Astrocyte of the spinal cord (primary cell): ENCODE results near the gene OAT.
"Not testable (repeated sequence)": the region's sequence is repeated elsewhere in the genome, so short reads cannot be mapped to it uniquely, and the experiment has no call there.

Source experiments
- DNase-seq: peaks from one replicate; pipeline ENCODE4 v3.0.0; 2011; ENCODE audit warnings: low read depth, low spot score
- H3K4me3 ChIP-seq: 2 replicates; pipeline ENCODE4 v1.5.1; 2011; ENCODE audit warnings: low read depth, mild to moderate bottlenecking, low read length, moderate library complexity
- in situ Hi-C: cut with HindIII; loops from 2 replicates; pipeline ENCODE4 v1.10.0; 2017; ENCODE audit warnings: low sequenced_read_pairs
- TF ChIP-seq, protein P1 (sequence below): IDR thresholded peaks from 2 replicates; pipeline ENCODE4 v1.5.1; 2012; ENCODE audit warnings: low read depth, mild to moderate bottlenecking, low read length, inconsistent platforms

Gene OAT

DNA sequence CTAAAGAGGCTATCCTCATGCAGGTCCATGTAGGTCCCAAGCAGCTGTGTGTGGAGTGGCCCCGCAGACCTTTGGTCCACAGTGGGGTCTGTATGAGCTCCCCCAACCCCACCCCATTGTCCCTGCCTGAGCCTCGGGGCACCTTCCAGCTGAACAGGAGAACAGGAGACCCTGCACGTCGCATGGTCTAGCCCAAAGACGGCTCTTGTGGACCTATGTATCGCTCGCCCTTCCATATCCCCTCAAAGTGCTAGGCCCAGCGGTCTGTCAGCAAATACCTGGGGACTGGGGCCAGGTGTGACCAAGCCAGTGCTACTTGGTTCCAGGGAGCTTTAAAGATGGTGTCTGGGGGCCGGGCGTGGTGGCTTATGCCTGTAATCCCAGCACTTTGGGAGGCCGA lies 43.0 kb downstream of the OAT start:
- TF ChIP-seq, protein P1, sequence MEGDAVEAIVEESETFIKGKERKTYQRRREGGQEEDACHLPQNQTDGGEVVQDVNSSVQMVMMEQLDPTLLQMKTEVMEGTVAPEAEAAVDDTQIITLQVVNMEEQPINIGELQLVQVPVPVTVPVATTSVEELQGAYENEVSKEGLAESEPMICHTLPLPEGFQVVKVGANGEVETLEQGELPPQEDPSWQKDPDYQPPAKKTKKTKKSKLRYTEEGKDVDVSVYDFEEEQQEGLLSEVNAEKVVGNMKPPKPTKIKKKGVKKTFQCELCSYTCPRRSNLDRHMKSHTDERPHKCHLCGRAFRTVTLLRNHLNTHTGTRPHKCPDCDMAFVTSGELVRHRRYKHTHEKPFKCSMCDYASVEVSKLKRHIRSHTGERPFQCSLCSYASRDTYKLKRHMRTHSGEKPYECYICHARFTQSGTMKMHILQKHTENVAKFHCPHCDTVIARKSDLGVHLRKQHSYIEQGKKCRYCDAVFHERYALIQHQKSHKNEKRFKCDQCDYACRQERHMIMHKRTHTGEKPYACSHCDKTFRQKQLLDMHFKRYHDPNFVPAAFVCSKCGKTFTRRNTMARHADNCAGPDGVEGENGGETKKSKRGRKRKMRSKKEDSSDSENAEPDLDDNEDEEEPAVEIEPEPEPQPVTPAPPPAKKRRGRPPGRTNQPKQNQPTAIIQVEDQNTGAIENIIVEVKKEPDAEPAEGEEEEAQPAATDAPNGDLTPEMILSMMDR = no peak
- H3K4me3 ChIP-seq = no peak overlapping the region
- in situ Hi-C loops = no loop called here
- no peak for DNase-seq

- no peak for DNase-seq
- in situ Hi-C loops = no loop called here
- H3K4me3 ChIP-seq = no peak overlapping the region
- TF ChIP-seq, protein P1 = no peak
Measured at GRCh38 chr10:124375353-124375614, 43.4 kb downstream of the OAT start.

DNA sequence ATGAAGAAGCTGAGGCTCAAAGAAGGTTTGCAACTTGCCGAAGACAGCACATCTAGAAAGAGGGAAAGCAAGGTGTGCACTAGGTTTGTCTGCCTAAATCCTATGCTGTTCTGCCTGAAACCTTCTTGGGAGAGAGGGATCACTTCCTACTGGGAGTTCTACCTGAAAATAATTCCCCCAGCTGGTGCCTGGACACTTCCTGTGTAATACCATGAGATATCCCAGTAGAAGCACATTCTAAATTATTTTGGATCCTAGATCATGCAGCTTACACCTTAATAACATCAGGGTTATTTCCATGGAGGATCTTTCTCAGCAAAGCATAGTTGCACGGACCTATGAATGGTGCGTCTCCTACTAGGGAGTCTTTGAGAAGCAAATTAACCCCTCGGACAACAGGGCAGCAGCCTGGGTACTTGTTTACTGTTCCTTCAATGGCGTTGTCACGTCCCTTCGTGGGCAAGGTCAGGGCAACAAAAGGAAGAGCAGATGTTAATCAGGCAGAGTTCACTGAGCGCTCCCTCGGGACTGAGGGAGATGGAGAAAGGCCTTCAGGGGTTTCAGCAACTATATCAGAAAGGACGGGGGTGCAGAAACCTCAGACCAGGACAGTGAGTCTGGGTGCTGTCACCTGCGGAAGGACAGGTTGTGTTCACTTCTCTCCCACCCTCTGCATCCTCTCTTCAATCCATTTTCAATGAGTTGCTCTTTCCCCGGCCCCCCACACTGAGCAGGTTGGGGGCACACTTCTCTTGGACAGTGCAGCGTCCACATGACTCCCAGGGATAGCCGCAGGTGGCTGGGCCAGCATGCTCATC lies 44.0 kb downstream of the OAT start:
- DNase-seq = no peak
- TF ChIP-seq, protein P1 = no peak
- in situ Hi-C loops = no loop called here
- H3K4me3 ChIP-seq = no peak overlapping the region

GRCh38 chr10:124372899-124373298 lies 45.8 kb downstream of the OAT start:
- TF ChIP-seq, protein P1 = no peak
- DNase-seq = no peak
- in situ Hi-C loops = no loop called here

DNA sequence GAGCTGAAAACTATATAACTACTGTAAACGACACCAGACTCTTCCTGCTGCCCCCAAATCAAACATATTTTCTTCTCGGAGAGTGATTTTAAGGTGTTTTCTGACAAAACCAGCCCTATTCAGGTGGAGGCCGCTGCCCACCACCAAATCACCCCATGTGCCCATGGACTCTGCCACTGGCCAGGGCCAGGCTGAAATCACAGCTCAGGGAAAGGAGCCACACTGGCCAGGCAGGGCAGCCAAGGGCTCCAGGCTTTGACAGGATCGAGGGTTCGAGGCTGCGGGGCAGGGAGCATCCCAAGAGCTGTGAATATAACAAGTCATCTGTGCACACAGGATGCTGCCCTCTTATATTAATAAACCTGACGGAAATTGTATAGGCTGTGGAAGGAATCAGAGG lies 48.3 kb downstream of the OAT start:
- DNase-seq = no peak
- H3K4me3 ChIP-seq = no peak overlapping the region
- in situ Hi-C loops = no loop called here
- TF ChIP-seq, protein P1 = no peak

More at GRCh38 chr10:124372899-124373298, 45.8 kb downstream of the OAT start:
- H3K4me3 ChIP-seq = no peak overlapping the region

DNA sequence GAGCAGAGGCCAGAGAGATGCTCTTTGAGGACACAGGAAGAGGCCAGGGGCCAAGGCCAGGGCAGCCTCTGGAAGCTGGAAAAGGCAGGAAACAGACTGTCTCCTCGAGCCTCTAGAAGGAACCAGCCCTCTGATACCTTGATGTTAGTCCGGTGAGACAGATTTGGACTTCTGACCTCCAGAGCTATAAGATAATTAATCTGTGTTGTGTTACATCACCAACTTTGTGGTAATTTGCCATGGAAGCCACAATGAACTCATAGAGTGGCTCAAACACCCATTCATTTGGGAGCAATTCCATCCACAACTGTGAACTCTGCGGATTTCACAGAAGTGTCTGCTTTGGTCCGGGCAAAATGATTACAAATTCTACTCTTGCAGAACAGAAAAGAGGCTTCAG lies 48.7 kb downstream of the OAT start:
- no peak overlapping the region for H3K4me3 ChIP-seq
- no peak for DNase-seq
- in situ Hi-C loops = no loop called here
- TF ChIP-seq, protein P1 = no peak

- DNase-seq, H3K4me3 ChIP-seq, in situ Hi-C loops: not testable (repeated sequence)
Measured at GRCh38 chr10:124369533-124369932, 49.2 kb downstream of the OAT start.
